HepG2 (cell line): ENCODE measurements around the gene IP6K1.

Source experiments
- FOXK1 ChIP-seq: sonication (generic); formaldehyde crosslinking; IDR thresholded peaks from 2 replicates; pipeline ENCODE4 v1.4.0; 2020; ENCODE audit warnings: low read depth, missing genetic modification reagents, borderline replicate concordance
- HDAC2 ChIP-seq: sonication (generic); formaldehyde crosslinking; IDR thresholded peaks from 2 replicates; pipeline ENCODE4 v1.4.0; 2020; ENCODE audit warnings: missing genetic modification reagents
- JUN ChIP-seq: sonication (generic); formaldehyde crosslinking; IDR thresholded peaks from 2 replicates; pipeline ENCODE4 v1.4.0; 2020; ENCODE audit warnings: mild to moderate bottlenecking, missing genetic modification reagents
- NFYC ChIP-seq: IDR thresholded peaks from 2 replicates; pipeline ENCODE4 v1.6.1; 2016; ENCODE audit warnings: missing genetic modification reagents, missing compliant biosample characterization
- NONO ChIP-seq, 2 experiments: fragments of 450-650 bp in 1 of 2; sonication (generic) in 1 of 2; formaldehyde crosslinking in 1 of 2; IDR thresholded peaks in 1 of 2; conservative IDR thresholded peaks in 1 of 2; 2 replicates each; pipeline versions ENCODE4 v1.6.1 to v1.8.0; 2017 to 2022; ENCODE audit warnings: mild to moderate bottlenecking in 1 of 2, missing genetic modification reagents in 1 of 2, moderate library complexity in 1 of 2
- RFX5 ChIP-seq: IDR thresholded peaks from 2 replicates; pipeline ENCODE4 v1.6.1; 2011; ENCODE audit warnings: low read depth, low read length, improper control_type of control experiment
- RXRA ChIP-seq: sonication (generic); formaldehyde crosslinking; IDR thresholded peaks from 2 replicates; pipeline ENCODE4 v1.5.1; 2020; ENCODE audit warnings: missing genetic modification reagents
- SP2 ChIP-seq: sonication (generic); formaldehyde crosslinking; IDR thresholded peaks from 2 replicates; pipeline ENCODE4 v1.5.1; 2020; ENCODE audit warnings: mild to moderate bottlenecking, missing genetic modification reagents
- TCF7L2 ChIP-seq: IDR thresholded peaks from 2 replicates; pipeline ENCODE4 v1.6.1; 2011; ENCODE audit warnings: mild to moderate bottlenecking, low read depth, low read length, moderate library complexity
- TOE1 ChIP-seq: sonication (generic); formaldehyde crosslinking; IDR thresholded peaks from 2 replicates; pipeline ENCODE4 v1.4.0; 2020; ENCODE audit warnings: mild to moderate bottlenecking, missing genetic modification reagents
- U2AF2 ChIP-seq: fragments of 200-400 bp; formaldehyde crosslinking; IDR thresholded peaks from 2 replicates; pipeline ENCODE4 v1.6.1; 2017; ENCODE audit warnings: low read depth, mild to moderate bottlenecking, low read length
- ZNF672 ChIP-seq: sonication (generic); formaldehyde crosslinking; IDR thresholded peaks from 2 replicates; pipeline ENCODE4 v1.8.1; 2022; ENCODE audit warnings: missing genetic modification reagents
- TF ChIP-seq, protein P1 (sequence below): sonication (generic); formaldehyde crosslinking; IDR thresholded peaks from 2 replicates; pipeline ENCODE4 v1.5.0; 2020; ENCODE audit warnings: mild to moderate bottlenecking, missing genetic modification reagents, moderate library complexity
- TF ChIP-seq, protein P2 (sequence below): sonication (generic); formaldehyde crosslinking; IDR thresholded peaks from 2 replicates; pipeline ENCODE4 v1.4.0; 2020; ENCODE audit warnings: low read depth, mild to moderate bottlenecking, missing genetic modification reagents

DNA sequence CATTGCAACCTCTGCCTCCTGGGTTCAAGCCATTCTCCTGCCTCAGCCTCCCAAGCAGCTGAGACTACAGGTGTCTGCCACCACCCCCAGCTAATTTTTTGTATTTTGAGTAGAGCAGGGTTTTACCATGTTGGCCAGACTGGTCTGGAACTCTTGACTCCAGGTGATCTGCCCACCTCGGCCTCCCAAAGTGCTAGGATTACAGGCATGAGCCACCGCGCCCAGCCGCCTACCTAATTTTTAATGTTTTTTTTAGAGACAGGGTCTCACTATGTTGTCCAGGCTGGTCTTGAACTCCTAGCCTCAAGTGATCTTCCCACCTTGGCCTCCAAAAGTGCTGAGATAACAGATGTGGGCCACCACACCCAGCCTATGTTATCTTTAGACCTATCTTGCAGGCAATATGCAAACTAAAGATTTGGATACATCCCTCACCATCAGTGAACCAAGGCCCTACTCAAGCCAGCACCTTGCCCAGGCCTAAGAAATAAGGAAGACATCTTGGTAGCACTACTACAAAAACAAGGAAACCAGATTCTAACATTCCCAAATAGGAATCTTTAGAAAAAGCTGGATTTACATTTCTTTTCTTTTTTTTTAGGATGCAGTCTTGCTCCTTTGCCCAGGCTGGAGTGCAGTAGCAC, 56.3 kb downstream of the IP6K1 start:
- TF ChIP-seq NFYC (CRISPR knock-in tag) = no peak
- TF ChIP-seq SP2 = no peak
- no peak for TF ChIP-seq U2AF2
- TF ChIP-seq, protein P1, sequence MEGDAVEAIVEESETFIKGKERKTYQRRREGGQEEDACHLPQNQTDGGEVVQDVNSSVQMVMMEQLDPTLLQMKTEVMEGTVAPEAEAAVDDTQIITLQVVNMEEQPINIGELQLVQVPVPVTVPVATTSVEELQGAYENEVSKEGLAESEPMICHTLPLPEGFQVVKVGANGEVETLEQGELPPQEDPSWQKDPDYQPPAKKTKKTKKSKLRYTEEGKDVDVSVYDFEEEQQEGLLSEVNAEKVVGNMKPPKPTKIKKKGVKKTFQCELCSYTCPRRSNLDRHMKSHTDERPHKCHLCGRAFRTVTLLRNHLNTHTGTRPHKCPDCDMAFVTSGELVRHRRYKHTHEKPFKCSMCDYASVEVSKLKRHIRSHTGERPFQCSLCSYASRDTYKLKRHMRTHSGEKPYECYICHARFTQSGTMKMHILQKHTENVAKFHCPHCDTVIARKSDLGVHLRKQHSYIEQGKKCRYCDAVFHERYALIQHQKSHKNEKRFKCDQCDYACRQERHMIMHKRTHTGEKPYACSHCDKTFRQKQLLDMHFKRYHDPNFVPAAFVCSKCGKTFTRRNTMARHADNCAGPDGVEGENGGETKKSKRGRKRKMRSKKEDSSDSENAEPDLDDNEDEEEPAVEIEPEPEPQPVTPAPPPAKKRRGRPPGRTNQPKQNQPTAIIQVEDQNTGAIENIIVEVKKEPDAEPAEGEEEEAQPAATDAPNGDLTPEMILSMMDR = no peak
- no peak for TF ChIP-seq TCF7L2
- TF ChIP-seq RFX5 = no peak
- TF ChIP-seq NONO (IDR thresholded peaks at IDR 0.05) = no peak
- TF ChIP-seq NONO (CRISPR knock-in tag; conservative IDR thresholded peaks at IDR 0.05) = no peak
- no peak for TF ChIP-seq HDAC2 (CRISPR knock-in tag)
- TF ChIP-seq, protein P2, sequence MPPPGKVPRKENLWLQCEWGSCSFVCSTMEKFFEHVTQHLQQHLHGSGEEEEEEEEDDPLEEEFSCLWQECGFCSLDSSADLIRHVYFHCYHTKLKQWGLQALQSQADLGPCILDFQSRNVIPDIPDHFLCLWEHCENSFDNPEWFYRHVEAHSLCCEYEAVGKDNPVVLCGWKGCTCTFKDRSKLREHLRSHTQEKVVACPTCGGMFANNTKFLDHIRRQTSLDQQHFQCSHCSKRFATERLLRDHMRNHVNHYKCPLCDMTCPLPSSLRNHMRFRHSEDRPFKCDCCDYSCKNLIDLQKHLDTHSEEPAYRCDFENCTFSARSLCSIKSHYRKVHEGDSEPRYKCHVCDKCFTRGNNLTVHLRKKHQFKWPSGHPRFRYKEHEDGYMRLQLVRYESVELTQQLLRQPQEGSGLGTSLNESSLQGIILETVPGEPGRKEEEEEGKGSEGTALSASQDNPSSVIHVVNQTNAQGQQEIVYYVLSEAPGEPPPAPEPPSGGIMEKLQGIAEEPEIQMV (CRISPR knock-in tag) = no peak
- no peak for TF ChIP-seq ZNF672 (CRISPR knock-in tag)
- no peak for TF ChIP-seq FOXK1 (CRISPR knock-in tag)
- no peak for TF ChIP-seq TOE1 (CRISPR knock-in tag)
- no peak for TF ChIP-seq JUN (CRISPR knock-in tag)
- no peak for TF ChIP-seq RXRA (CRISPR knock-in tag)
